Measurements from ENCODE around the gene ITPKC.

DNA sequence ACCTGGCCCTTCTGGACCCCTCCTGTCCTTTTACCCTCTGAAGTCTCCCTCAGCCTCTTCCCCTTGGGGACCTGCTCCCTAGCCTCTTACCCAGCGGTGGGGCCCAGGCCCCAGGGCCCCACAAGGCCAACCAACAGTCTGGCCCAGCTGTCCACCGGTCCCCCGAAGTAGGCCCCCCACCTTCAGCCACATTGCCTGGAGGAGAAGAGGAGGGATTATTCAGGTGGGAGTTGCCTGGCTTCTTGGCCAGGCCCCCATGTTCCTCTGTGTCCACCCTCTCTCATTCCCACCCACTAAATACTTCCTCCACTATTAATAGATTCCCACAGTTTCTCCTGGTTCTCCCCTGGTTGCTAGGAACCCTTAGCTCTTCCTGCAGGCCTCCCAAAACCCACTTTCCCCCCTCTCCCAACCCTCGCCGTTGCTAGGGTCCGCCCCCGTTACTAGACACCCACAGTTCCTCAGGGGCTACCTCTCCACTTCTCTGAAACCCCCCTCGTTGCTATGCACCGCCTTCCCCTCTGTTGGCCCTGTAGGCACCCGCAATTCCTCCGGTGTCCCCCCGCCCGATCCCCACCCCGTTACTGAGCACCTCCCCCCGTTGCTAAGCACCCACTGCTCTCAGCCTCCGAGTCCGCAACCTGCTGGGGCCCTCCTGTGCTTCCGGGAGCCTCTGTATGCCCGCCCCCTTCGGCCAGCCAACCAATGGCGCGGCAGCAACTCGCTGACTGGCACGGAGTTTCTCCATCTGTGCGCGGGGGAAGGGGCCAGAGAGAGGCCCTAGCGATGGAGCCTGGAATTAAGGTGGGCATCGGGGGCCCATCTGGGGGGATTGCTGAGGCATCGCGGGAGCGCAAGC lies 2.2 kb upstream of the ITPKC start:
- TF ChIP-seq POLR2A (IDR thresholded peaks at IDR 0.05) = no peak
- peak in 1 of 2 donors; percentile 31 for TF ChIP-seq POLR2AphosphoS5 (IDR thresholded peaks at IDR 0.05; ENCODE audit: insufficient read depth in 1 of 2, low read depth in 1 of 2)

Data from vagina (tissue), 2 donors.